Breast epithelium (tissue), 4 donors: ENCODE results near the gene LZTS2. TPM values are rescaled to one million over a fixed set of nuclear protein-coding genes. Genes with fewer than 3 reads are reported as not detected.

Source experiments
- DNase-seq, 2 donors: peaks; one replicate each; pipeline ENCODE4 v3.0.0-alpha.2; 2019; ENCODE audit warnings: low spot score in 2 of 2
- H3K27ac ChIP-seq, 2 donors: fragments of 200-600 bp; sonication (generic) in 1 of 2; one replicate each; pipeline ENCODE4 v1.5.1; 2016 to 2019; ENCODE audit warnings: mild to moderate bottlenecking in 1 of 2
- H3K27me3 ChIP-seq, 2 donors: fragments of 200-600 bp; sonication (generic) in 1 of 2; one replicate each; pipeline versions ENCODE4 v1.5.1 to v1.6.0; 2017 to 2019; ENCODE audit warnings: control low read depth in 1 of 2, mild to moderate bottlenecking in 1 of 2
- H3K36me3 ChIP-seq: fragments of 200-600 bp; one replicate; pipeline ENCODE4 v1.5.1; 2019
- H3K4me1 ChIP-seq, 2 donors: fragments of 200-600 bp; sonication (generic); one replicate each; pipeline ENCODE4 v1.5.1; 2016 to 2019; ENCODE audit warnings: control low read depth in 1 of 2
- H3K4me3 ChIP-seq, 3 donors: fragments of 200-600 bp; sonication (generic); 1 replicate in 2 of 3; 2 replicates in 1 of 3; pipeline ENCODE4 v1.5.1; 2016 to 2019; ENCODE audit warnings: mild to moderate bottlenecking in 3 of 3, moderate library complexity in 2 of 3
- H3K9me3 ChIP-seq, 2 donors: fragments of 200-600 bp; sonication (generic) in 1 of 2; one replicate each; pipeline ENCODE4 v1.5.1; 2016 to 2019; ENCODE audit warnings: control low read depth in 1 of 2
- POLR2A ChIP-seq: fragments of 450-650 bp; IDR thresholded peaks from one replicate; pipeline ENCODE4 v1.6.1; 2016; ENCODE audit warnings: antibody characterized with exemption, mild to moderate bottlenecking, moderate library complexity
- POLR2AphosphoS5 ChIP-seq, 3 donors: sonication (generic); formaldehyde crosslinking; IDR thresholded peaks; one replicate each; pipeline ENCODE4 v1.6.1; 2017; ENCODE audit warnings: antibody characterized with exemption in 3 of 3
- intact Hi-C: fragments of 100-400 bp; cut with DNase I; formaldehyde crosslinking; loops from one replicate; pipeline ENCODE4 v1.15.1; 2023; ENCODE audit warnings: low total_unique reads
- total RNA-seq, 3 donors: library from RNA; depleted of rRNA; stranded (reverse); fragments of >200 nt; gene quantifications; one replicate each; pipeline ENCODE4 v1.1.0, GENCODE V29; 2016
- TF ChIP-seq, protein P1 (sequence below), 3 donors: fragments of 450-650 bp; IDR thresholded peaks; one replicate each; pipeline ENCODE4 v1.5.1; 2016 to 2017; ENCODE audit warnings: antibody characterized with exemption in 3 of 3, mild to moderate bottlenecking in 3 of 3, moderate library complexity in 3 of 3

The LZTS2 gene
- total RNA-seq, 3 donors from 2014 or later = 44.0 to 67.5 (median 61.3) TPM

DNA sequence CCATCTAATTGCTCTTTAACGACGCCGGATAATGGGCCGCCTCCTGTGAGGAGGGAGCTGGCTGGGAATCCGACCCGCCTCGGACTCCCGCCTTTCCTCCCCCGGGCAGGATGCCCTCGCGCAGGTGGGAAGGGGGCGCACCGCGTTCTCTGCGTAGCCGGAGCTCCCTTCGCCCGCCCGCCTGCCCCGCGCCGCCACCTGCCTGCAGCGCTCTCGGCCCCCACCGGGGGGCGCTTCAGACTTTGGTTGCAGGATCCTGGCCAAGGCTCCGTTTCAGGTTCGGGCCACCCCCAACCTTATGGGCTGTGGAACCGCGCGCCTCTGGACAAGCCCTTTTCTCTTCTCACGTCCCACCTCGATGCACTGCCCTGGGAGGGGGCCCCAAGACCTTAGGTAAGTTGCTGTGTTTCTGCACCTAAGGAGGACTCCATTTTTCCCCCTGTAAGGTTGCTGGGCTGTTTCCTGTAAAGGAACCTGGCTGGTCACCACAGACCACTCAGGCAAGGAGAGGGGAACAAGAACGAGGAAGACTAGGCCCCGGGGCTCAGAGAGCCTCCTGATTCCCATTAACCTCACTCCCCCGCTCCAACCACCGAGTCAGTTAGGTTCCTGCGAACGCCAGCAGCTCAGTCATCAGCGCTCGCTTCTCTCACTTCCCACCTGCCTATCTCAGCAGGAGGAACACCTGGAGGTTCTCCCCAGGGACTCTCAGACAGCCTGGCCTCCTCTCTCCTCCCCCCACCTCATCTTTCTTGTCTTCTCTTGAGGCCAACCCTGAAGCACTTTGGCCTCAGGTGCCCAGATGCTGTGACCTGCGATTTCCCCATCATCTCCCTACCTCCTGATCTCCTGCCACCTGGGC lies 50.8 kb downstream of the LZTS2 start:
- Histone ChIP-seq H3K9me3 (no peaks in the 10 kb centered on the region), H3K4me1 (peaks cover 0 to 10% of the 10 kb centered on the region in 2 donors), H3K27me3 (peaks cover 0 to 32% of the 10 kb centered on the region in 2 donors), H3K27ac (no peak overlapping the region), H3K36me3 (no peaks in the 10 kb centered on the region), H3K4me3 (peak overlapping the region in 2 of 3 donors; percentile 33 to 51)
- TF ChIP-seq, protein P1, sequence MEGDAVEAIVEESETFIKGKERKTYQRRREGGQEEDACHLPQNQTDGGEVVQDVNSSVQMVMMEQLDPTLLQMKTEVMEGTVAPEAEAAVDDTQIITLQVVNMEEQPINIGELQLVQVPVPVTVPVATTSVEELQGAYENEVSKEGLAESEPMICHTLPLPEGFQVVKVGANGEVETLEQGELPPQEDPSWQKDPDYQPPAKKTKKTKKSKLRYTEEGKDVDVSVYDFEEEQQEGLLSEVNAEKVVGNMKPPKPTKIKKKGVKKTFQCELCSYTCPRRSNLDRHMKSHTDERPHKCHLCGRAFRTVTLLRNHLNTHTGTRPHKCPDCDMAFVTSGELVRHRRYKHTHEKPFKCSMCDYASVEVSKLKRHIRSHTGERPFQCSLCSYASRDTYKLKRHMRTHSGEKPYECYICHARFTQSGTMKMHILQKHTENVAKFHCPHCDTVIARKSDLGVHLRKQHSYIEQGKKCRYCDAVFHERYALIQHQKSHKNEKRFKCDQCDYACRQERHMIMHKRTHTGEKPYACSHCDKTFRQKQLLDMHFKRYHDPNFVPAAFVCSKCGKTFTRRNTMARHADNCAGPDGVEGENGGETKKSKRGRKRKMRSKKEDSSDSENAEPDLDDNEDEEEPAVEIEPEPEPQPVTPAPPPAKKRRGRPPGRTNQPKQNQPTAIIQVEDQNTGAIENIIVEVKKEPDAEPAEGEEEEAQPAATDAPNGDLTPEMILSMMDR (IDR thresholded peaks at IDR 0.05) = peak; percentile 41 to 69 (median 65)
- TF ChIP-seq POLR2AphosphoS5 (IDR thresholded peaks at IDR 0.05) = no peak
- intact Hi-C loops = no loop called here
- DNase-seq = peak; percentile 42 to 75

DNA sequence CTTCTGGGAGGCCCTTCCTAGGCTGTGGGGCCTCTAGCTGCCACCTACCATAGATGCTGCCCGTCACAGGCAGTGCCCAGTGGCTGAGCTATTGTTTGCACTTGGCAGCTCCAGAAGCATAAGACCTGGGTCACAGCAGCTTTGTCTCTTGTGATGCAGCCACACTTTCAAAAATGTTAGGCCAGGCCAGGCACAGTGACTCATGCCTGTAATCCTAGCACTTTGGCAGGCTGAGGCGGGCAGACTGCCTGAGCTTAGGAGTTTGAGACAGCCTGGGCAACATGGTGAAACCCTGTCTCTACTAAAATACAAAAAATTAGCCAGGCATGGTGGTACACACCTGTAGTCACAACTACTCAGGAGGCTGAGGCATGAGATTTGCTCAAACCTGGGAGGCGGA lies 52.7 kb downstream of the LZTS2 start:
- TF ChIP-seq POLR2A (no peak), POLR2AphosphoS5 (IDR thresholded peaks at IDR 0.05) (no peak)
- TF ChIP-seq, protein P1 (IDR thresholded peaks at IDR 0.05) = no peak
- no peaks in the 10 kb centered on the region for H3K36me3 ChIP-seq
- peaks cover 0 to 32% of the 10 kb centered on the region in 2 donors for H3K27me3 ChIP-seq
- no peak for DNase-seq
- peaks cover 0 to 10% of the 10 kb centered on the region in 2 donors for H3K4me1 ChIP-seq
- no peaks in the 10 kb centered on the region for H3K9me3 ChIP-seq
- no peak overlapping the region for H3K4me3 ChIP-seq
- no peak overlapping the region for H3K27ac ChIP-seq
- intact Hi-C loops = no loop called here

DNA sequence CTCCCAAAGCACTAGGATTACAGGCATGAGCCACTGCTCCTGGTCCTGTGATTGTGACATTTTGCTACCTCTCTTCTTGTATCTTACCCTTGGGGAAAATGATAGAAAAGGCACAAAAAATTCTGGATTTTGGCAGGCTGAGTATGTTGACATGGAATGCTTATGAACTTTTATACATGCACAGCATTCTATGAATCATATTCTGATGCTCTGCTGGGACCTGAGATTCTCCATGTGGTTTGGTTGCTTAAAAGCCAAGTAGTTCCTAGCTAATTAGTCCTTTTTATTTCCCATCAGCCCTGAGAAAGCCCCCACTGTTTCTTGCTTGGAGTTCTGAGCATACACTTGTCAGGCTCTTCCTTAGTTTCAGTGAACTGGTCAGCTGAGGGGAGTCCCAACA lies 53.9 kb downstream of the LZTS2 start:
- no peaks in the 10 kb centered on the region for H3K36me3 ChIP-seq
- no peak for DNase-seq
- no peak overlapping the region for H3K4me3 ChIP-seq
- no peaks in the 10 kb centered on the region for H3K9me3 ChIP-seq
- H3K4me1 ChIP-seq = peaks cover 0 to 10% of the 10 kb centered on the region in 2 donors
- TF ChIP-seq POLR2AphosphoS5 (IDR thresholded peaks at IDR 0.05) = no peak
- TF ChIP-seq POLR2A = no peak
- TF ChIP-seq, protein P1 (IDR thresholded peaks at IDR 0.05) = no peak
- intact Hi-C loops = no loop called here
- no peak overlapping the region for H3K27ac ChIP-seq
- peaks cover 0 to 25% of the 10 kb centered on the region in 2 donors for H3K27me3 ChIP-seq

DNA sequence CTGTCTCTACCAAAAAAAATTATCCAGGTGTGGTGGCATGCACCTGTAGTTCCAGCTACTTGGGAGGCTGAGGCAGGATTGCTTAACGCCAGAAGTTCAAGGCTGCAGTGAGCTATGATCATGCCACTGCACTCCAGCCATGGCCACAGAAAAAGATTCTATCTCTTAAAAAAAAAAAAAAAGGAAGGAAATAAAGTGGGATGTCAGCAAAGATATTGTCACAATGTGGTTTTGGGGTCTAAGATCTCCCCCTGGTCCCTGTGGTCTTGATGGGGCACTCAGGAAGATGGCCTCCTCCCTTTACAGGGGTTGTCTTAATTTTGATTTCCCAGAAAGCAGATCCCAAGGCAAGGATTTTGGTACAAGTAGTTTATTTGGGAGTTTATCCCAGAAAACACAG lies 54.7 kb downstream of the LZTS2 start:
- TF ChIP-seq, protein P1 (IDR thresholded peaks at IDR 0.05) = no peak
- TF ChIP-seq POLR2AphosphoS5 (IDR thresholded peaks at IDR 0.05) (no peak), POLR2A (no peak)
- peaks cover 0 to 10% of the 10 kb centered on the region in 2 donors for H3K4me1 ChIP-seq
- DNase-seq = no peak
- no peaks in the 10 kb centered on the region for H3K36me3 ChIP-seq
- peaks cover 0 to 16% of the 10 kb centered on the region in 2 donors for H3K27me3 ChIP-seq
- H3K4me3 ChIP-seq = no peak overlapping the region
- intact Hi-C loops = no loop called here
- no peak overlapping the region for H3K27ac ChIP-seq
- H3K9me3 ChIP-seq = no peaks in the 10 kb centered on the region

DNA sequence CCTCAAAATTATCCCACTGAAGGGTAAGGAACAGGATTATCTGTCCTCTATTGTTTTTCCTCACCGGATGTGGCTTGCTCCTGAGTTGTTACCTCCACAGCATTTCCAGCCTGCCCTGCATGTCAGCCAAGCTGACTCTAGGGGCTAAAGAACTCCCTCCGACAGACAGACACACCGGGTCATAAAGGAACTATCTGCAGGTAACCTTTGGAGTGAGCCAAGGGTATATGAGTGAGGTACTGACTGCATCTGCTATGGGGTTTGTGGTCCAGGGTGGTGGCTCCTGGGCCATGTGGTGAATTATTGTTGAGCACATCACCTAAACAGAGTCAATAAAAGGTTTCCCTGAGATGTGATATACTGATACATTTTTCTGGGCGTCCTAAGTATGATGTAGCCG lies 55.3 kb downstream of the LZTS2 start:
- DNase-seq = no peak
- peaks cover 0 to 9% of the 10 kb centered on the region in 2 donors for H3K4me1 ChIP-seq
- TF ChIP-seq, protein P1 (IDR thresholded peaks at IDR 0.05) = no peak
- no peak for TF ChIP-seq POLR2AphosphoS5 (IDR thresholded peaks at IDR 0.05)
- no peak for TF ChIP-seq POLR2A
- peaks cover 0 to 11% of the 10 kb centered on the region in 2 donors for H3K27me3 ChIP-seq
- no peaks in the 10 kb centered on the region for H3K36me3 ChIP-seq
- H3K27ac ChIP-seq = no peak overlapping the region
- H3K4me3 ChIP-seq = no peak overlapping the region
- intact Hi-C loops = no loop called here
- no peaks in the 10 kb centered on the region for H3K9me3 ChIP-seq
